H1 (cell line): Measurements from ENCODE around the gene SSNA1. TPM values are rescaled to one million over a fixed set of nuclear protein-coding genes. Genes with fewer than 3 reads are reported as not detected.

Experiments
- CEBPB ChIP-seq: IDR thresholded peaks from 2 replicates; pipeline ENCODE4 v1.6.1; 2012; ENCODE audit warnings: low read depth, low read length
- GTF2F1 ChIP-seq: IDR thresholded peaks from 2 replicates; pipeline ENCODE4 v1.6.1; 2012; ENCODE audit warnings: low read depth, low read length, improper control_type of control experiment, borderline replicate concordance
- MAFK ChIP-seq: IDR thresholded peaks from 2 replicates; pipeline ENCODE4 v1.6.1; 2012; ENCODE audit warnings: low read depth, mild to moderate bottlenecking, improper control_type of control experiment, low read length
- polyA plus RNA-seq, 7 experiments: library from polyadenylated mRNA; depleted of rRNA in 3 of 7; stranded (reverse) in 5 of 7; unstranded in 2 of 7; fragments of >200 nt in 5 of 7; fragments of 200-250 nt in 2 of 7; gene quantifications; 1 replicate in 5 of 7; 2 replicates in 1 of 7; 4 replicates in 1 of 7; pipeline versions ENCODE4 v1.2.1 to v1.2.3, GENCODE V29; 2011 to 2013; ENCODE audit warnings: missing spikeins in 2 of 7, mixed read lengths in 2 of 7
- total RNA-seq: library from RNA; stranded (reverse); fragmentation: NEBNext Ultra II Directional; extraction: Animal tissue kit (Norgen Biotek cat#: 25700); gene quantifications from 2 replicates; pipeline ENCODE4 v1.2.1, GENCODE V29; 2021

SSNA1 gene
- total and polyA plus RNA-seq, 2 of the 8 experiments (the other 6 are each of a cell fraction or from before 2014, with no cell fraction given), result 87.3 to 157 TPM

DNA sequence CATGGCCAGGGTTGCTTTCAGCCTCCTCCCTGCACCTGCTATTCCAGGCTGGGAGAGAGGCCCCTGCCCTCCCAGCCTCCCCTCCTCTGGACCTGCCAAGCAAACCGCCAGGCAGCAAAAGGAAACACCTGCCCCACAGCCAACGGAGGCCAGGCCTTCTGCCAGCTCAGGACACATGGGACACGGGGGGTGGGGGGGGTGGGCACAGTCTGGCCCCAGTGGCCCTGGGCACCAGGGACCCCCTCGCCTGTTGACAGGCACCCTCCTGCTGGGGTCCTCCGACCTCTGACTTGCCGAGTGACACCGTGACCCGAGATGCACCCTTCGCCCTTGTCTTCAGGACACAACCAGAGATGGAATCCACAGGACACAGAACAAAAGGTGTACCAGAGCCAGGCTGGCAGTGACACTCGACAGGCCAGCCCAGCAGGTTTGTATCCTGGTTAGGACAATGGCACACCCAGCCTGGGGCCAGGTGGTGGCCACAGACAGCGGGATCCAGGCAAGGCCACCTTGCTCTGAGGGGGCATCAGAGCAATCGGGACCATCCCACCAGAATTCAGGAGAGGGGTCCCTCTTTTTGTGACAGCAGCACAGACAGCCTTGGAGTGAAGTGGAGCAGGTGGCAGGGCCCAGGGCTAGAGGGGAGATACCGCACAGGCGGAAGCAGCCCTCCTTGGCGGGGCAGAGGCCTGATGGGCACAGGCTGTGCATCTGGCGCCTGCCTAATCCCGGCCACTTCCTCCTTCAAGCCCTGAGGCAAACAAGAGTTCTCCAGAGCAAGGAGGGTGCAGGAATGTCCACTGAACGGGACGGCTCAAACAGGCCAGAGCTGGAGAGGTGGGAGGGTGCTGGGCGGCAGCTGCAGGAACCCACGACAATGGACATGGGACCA, 15.3 kb upstream of the SSNA1 start (continued):
- TF ChIP-seq GTF2F1 (no peak), MAFK (no peak), CEBPB (no peak)
